Inferior parietal cortex (tissue), 1 donor: ENCODE results near the gene EYA4.
"Not testable (repeated sequence)": the region's sequence is repeated elsewhere in the genome, so short reads cannot be mapped to it uniquely, and the experiment has no call there.

Source experiments
- DNase-seq: peaks from one replicate; pipeline ENCODE4 v3.0.0-alpha.2; 2016; ENCODE audit errors: extremely low spot score

Gene EYA4

DNA sequence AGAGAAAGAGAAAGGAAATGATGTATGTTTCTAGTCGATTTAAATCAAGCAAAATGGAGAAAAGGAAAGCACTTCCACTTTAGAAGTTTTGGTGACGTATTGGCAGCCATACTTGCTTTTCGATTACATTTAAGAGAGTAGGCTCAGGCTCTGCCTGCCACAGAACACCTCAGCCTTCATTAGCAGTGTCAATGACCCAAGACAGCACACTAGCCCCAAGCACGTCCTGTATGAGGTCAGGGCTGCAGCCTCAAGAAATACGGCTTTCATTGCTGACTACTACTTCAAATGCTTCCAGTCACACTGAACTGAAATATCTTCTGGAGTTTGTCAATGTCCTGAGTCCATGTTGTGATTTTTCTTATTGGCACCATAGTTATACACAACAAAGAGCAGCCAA, 285.3 kb downstream of the EYA4 start:
- DNase-seq: no peak

DNA sequence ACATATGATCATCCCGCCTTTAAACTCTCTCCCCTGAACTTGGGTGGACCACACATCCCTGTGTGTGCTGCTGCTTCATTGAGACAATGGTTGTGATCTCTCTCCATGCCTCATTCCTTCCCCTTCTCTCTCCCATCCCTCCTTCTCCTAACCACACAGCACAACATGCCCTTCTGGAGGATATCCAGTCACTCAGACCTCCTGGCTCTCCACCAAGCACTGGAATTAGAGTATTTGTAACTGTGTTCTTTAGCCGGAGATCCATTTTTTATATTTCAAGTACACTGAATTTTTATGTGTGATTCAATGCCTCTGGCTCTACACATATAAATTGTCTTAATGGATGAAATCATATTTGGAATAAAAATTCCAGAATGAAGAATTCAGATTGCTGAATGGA, 287.4 kb downstream of the EYA4 start:
- DNase-seq: no peak

- no peak for DNase-seq
Measured at GRCh38 chr6:133532908-133533307, 291.8 kb downstream of the EYA4 start.

- no peak for DNase-seq
Measured at GRCh38 chr6:133539502-133540259, 298.5 kb downstream of the EYA4 start.

GRCh38 chr6:133540361-133540760, 299.2 kb downstream of the EYA4 start:
- DNase-seq: no peak

DNA sequence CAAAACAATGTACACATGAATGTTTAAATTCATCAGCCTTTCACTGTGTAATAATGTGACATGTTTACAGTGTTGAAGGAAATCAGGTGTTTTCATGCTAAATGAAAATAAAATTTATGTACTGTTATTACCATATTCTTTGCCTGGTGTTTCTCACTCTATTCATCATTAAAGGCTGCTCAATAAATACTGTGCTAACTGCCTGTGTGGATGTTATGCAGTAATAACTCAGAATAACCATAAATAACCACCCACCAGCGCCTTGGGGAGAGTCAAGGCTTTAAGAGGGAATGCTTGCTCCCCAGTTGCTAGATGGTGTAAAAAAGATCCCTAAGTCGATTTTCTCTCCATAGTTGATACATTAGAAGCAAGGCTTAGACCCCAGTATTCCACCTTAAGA, 299.9 kb downstream of the EYA4 start:
- DNase-seq: no peak

DNA sequence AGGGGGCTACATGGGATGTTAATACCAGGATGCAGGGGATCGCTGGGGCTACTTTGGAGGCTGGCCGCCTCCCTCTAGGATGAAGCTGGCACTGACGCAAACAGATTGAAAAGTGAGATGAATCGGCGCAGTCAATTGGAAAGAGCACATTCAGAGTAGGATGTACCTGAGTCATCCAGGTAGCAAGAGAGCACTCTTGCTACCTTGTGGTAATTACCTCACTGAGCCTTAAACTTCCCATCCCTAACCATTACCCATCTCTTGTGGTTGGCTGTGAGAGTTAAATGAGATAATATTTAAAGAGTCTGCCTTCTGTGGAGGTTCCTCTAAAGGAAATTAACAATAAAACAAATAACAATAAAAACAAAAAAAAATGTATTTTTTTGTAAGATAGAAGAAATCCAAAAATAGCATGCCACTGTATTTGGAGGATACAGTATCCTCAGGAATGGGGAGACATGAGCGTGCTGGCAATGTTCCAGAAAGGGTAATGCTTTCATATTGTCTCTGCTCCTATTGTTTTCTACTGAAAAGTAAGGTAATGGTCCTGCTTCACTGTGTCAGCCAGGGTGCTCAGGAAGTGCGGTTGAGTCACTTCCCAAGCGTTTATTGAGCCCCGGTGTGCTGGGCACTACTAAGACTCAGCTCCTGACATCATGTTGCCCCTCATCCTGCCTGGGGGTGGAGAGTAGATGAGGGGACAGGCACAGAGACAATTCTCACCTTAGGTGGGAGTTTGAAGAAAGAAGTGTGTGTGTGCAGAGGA, 301.1 kb downstream of the EYA4 start:
- DNase-seq: no peak

DNA sequence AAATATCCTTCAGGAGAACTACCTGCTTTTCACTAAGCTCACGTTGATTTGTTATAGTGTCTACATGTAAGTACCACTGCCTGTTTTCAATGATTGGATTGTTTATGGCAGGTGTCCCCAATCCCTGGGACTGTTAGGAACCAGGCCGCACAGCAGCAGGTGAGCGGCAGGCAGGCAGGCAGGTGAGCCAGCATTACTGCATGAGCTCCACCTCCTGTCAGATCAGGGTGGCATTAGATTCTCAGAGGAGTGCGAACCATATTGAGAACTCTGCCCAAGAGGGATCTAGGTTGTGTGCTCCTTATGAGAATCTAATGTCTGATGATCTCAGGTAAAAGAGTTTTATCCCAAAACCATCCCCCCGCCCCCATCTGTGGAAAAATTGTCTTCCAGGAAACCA, 303.3 kb downstream of the EYA4 start:
- DNase-seq: no peak

DNA sequence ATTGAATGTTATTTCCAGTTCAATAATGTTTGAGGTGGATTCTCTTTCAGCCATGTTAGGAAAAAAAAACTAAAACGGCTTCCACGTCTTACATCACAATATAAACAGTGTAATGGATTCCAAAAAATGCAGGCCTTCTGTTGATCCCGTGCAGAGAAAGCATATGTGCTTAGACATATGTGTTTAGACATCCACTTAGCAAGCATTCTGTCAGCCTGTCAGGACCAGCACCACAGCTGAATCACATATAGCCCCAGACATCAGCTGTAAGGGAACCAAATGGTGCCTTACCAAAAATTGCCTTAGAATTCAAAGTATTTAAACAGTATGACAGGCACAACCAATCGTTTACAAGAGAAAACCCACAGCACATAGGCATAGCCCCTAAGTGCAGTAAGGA, 304.9 kb downstream of the EYA4 start:
- no peak for DNase-seq

DNA sequence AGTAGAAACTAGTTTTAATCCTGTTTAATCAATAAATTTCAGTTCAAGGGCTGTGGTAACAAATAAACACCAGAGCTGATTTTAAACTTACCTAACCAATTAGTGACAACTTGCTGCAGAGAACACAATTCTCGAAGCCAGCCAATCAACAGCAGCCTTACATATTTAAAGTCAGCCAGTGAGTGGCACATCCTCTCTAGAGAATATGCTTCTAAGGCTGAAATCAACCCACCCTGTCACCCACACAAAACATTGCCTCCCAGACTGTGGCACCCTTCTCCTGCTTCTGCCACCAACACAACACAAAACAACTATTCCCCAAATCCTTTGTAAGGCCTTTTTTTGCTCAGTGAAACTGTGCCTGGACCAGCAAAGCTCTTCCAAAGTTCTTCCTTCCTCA, 306.0 kb downstream of the EYA4 start:
- DNase-seq: no peak

DNA sequence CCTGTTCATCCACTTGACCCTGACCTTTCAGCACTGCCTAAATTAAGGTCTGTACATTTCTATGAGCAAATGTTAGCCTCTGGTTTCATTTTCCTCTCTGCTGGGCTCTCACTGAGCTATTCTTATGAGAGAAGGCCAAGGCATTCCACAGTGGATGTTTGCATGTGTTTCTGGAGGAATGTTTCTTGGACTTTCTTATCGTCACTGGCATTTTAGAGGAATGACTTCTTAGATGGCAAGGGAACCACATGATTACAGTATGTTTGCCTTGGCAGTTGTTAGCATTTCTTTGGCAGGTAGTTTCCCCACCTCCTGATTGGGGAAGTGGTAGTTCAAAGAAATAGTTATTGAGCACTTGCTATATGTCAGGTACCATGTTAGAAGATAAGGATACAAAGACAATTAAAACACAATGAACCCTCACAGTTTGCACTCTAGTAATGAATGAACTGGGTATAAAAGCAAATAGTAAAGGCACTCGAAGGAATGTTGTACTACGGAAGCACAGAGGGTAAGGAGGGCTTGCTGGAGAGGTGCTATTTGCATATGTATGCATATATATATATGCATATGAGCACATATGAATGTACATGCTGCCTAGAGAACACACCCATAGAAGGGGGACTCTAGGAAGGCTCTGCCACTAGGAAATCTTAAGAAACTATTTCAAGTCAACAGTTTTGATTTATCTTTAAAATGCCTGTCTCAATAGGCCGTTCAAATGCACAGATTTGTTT, 307.4 kb downstream of the EYA4 start:
- no peak for DNase-seq

- DNase-seq: no peak
Measured at GRCh38 chr6:133549371-133549801, 308.2 kb downstream of the EYA4 start.

GRCh38 chr6:133550026-133550425, 308.9 kb downstream of the EYA4 start:
- DNase-seq: no peak

DNA sequence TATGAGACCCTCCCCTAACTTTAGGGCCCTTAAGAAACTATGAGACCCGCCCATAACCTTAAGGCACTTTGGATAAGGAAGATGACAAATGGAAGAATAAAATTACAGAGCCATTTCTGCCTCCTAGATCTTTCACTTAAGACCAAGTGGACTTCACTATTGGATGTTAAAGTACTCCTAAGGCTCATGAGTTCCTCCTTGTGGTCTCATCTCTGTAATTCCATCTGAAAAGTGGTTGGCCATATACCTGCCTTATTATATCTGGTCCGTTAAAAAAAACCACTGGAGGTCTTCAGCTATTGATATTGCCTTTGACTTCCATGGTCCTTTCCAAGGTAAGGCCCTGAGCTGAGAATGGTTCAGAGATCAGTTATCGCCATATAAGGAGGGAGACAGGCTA, 310.3 kb downstream of the EYA4 start:
- no peak for DNase-seq

DNA sequence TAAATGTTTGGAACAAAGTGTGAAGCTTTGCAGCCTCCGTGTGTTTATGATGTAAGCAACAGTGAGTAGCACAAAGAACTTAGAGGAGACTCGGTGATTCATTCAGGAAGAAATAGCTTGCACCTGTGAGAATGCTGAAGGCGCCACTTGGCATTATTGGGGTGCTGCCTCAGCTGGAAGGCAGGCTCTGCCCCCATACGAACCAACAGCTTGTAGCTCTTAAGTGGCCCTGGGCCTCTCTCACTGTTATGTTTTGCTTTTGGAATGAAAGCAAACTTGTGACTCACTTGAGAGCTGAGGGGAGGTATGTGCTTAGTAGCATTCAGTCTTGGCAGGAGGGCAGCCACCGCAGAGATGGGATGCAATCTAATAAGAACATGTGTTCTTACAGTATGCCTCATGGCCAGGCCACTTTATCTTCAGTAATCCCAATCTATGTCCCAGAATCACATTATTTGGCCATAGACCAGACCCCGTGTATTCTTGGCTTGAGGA, 310.7 kb downstream of the EYA4 start:
- DNase-seq: no peak

DNA sequence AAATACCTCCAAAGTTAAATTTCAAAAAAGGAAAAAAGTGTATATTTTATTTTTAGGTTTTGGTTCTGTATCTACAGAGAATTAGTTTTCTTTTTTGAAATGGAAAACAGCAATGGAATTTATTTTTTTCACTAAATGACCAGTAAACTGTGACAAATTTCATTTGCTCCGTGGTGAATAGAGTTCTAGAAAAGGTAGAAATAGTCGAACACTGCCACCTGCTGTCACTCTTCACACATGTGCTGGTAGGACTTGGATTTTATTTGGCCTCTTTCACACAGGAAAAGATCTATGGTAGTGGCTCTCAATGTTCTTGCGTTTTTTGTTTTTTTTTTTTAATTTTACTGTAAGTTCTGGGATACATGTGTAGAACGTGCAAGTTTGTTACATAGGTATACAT, 312.5 kb downstream of the EYA4 start:
- peak; percentile 68 for DNase-seq

DNA sequence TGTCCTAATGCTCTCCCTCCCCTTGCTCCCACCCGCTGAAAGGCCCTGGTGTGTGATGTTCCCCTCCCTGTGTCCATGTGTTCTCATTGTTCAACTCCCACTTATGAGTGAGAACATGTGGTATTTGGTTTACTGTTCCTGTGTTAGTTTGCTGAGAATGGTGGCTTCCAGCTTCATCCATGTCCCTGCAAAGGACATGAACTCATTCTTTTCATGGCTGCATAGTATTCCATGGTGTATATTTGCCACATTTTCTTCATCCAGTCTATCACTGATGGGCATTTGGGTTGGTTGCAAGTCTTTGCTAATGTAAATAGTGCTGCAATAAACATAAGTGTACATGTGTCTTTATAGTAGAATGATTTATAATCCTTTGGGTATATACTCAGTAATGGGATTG, 313.0 kb downstream of the EYA4 start:
- not testable (repeated sequence) for DNase-seq

- no peak for DNase-seq
Measured at GRCh38 chr6:133555685-133556084, 314.5 kb downstream of the EYA4 start.

DNA sequence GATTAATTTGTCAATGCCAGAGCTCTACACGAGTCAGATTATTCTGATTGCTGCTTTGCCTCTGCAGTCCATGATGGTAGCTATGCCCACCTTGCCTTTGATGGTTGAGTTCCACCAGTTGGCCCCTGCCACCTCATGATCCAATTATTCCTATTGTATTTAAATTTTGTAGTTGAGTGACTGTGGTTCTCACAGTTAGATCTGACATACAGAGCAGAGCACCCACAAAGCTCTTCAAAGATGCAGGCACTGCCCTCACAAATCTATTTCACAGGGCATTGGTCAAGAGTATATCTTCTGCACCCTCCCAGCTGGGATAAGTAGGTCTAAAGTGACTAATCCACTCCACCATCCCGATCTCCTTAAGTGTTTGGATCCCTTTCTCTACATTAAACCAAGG, 318.8 kb downstream of the EYA4 start:
- no peak for DNase-seq

GRCh38 chr6:133567636-133568035, 326.5 kb downstream of the EYA4 start:
- no peak for DNase-seq

GRCh38 chr6:133568970-133569889, 328.1 kb downstream of the EYA4 start:
- peak; percentile 73 for DNase-seq
